SIG-M5 (cell line): ENCODE results near the gene C8A.

ENCODE experiments used
- DNase-seq: peaks from one replicate; lab custom pipeline; 2025; lab: John Stamatoyannopoulos, UW

The C8A gene

DNA sequence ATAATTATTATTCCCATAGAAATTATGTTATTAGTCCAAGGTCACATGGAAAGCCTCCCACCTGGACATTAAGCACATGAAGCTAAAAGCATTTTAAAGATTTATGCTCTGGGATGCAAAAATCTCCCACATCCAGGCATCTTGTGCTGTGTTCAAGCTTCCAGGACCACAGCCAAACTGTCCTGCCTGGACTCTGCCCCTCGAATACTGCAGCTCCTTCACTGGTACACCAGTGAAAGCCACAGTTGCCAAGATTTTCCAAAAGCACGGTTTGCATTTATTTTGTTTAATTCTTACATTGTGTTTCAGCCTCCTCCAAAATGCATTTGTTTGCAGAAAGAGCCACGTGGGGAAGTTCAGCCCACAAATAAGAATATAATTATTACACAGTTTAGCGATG lies 72.6 kb downstream of the C8A start:
- no peak for DNase-seq

DNA sequence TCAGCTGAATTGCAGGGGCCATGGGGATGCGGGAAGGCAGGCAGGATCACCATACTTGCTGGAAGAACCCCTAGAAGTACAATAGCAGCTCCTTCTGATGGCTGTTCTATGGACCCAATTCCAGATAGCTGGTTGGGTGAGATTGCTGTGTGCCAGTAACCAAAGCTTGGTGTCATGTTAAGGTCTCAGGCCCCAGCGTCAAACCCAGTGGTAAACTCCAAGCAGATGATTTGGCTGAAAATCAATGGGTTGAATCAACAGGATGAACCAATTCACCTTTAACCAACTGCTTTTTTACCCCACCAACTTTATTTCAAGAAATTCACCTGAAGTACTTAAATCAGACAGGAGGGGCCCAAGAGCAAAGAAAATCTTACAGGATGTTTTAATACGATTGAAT lies 73.4 kb downstream of the C8A start:
- DNase-seq: no peak

DNA sequence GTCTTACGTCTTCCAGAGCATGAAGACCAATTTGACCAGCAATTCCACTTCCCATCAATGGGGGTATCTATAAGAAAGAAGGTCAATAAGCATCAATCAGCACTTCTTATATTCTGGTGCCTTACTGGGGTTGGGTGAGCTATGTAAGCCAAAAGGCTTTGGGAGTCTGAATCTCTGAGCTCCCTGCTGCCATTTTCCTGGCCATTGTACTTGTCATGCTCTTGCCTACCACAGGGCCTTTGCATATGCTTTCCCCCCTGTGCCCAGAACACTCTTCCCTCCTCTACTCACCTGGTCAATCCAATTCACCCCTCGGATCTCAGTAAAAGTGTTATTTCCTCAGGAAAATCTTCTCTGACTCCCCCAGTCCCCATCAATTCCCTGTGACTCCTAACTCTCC lies 74.9 kb downstream of the C8A start:
- DNase-seq: no peak

DNA sequence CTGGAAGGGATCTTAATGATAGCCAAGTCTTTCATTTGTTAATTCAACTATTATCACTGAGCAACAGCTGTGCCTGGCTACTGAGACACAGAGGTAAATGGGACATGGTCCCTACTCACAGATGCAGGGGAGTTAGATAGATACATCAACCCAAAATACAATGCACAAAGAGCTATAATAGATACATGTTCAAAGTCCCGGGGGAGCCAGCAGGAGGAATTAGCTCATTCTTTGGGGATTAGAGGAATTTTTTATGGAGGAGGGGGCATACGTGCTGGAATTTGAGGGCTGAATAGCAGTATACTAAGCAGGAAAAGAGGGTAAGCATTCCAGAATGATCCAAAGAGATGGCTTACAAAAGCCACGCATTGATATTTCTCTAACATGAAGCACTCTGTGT lies 76.6 kb downstream of the C8A start:
- no peak for DNase-seq

DNA sequence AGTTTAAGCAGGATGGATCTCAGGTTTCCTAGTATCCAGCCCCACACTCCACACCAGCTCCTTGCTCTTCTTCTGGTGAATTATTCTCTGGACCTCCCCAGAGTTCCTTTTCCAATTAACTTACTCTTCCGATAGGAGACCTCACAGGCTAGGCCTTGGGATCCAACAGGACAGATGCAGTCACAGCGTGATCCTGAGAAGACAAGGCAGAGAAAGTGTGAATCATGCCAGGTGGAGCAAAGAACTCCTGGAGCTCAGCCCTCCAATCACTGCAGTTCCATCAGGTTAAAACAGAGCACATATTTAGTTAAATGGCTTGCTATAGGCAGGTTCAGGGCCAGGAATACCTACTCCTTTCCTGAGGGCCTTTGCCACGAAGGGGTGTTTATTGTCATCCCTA lies 77.1 kb downstream of the C8A start:
- no peak for DNase-seq

DNA sequence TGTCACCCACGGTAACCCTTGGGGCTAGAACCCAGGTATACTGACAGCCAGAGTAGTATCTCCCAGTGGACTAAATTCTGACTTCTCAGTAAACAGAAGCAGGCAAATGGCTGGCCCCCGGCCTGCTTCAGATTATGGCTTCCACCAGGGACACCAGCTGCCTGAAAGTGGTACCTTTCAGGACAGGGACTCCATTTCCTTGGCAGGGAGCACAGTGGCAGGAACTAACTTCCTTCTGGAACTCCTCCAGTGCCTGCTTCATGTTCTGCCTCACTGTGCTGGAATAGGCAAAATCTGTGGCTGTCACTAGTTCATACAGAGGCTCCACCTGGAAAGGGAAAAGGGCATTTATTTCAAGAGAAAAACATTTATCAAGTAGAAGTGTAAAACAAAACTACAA lies 78.6 kb downstream of the C8A start:
- no peak for DNase-seq

DNA sequence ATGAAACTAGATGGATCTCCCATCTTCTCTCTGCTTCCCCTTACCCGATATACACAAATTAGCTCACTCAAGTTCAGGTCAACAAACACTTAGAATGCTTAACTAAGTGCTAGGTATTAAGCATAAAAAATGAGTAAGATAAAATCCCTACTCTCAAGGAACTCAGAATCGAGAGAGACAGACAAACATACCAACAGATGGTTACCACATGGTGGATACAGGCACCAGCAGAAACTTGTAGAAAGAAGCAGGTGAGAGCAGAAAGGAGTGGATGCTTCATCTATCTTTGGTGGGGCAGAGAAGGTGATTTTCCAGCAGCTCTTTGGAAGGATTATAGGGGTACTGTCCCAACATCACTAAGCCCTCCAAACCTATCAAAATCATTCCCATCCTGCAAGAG lies 79.0 kb downstream of the C8A start:
- no peak for DNase-seq

DNA sequence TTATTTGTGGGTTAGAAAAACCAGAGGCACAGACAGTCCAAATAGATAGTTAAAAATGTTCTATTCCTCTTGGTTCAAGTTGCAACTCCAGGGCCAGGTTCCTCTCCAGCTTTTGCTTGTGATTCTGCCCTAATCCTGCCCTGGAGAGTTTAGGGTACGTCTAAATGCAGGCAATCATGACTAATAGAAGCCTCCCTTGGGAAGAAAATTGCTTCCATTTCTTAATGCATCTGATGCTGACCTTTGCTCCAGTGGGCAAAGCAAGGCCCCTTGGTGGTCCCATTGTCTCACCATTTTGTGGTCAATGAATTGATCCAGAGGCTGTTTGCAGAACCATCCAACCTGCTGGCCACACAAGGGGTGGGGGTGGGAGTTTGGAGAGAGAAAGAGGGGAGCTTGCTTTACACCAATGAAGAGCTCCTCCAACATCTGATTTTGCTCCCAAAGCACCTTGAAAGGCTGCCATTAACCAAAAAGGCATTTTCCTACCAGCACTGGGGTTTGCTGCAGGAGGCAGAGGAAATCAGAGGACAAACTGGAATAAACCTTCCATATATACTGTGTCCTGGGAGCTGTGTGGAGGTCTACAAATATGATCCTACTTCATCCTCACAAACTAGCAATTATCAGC lies 79.9 kb downstream of the C8A start:
- DNase-seq: no peak

DNA sequence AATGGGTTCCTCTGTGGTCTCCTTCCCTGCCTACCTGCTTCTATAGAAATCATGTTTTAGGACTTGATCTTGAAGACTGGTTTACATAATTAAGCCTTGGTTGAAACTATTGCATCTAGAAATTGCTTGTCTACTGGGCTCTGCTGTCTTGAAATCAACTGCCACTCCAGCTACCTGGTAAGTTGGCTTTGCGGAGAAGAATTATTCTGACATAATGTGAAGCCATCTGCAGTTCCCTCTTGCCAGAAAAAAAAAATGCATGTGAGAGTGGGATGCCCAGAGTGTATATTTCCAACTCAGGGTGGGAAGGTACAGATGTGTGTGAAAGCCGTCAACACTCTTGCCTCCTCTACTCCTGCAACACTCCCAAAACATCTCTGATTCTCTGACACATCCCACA lies 84.0 kb downstream of the C8A start:
- no peak for DNase-seq

DNA sequence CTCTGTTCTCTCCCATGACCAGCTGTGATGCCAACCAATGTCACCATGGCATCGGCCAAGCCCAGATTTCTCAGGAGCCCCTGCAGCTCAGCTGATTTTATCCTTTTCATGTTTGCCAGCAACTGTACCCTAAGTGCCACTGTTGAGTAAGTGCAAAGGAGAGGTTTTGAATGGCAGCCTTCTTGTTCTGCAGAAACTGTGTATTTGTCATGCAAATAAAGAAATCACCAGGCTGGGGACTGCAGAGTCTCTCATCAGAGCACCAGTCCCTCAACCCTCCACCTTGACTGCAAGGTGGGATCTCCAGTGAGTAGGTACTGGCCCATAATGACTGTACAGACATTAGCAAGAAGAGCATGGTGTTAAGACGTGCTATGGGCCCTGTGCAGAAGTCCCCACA lies 84.6 kb downstream of the C8A start:
- no peak for DNase-seq

DNA sequence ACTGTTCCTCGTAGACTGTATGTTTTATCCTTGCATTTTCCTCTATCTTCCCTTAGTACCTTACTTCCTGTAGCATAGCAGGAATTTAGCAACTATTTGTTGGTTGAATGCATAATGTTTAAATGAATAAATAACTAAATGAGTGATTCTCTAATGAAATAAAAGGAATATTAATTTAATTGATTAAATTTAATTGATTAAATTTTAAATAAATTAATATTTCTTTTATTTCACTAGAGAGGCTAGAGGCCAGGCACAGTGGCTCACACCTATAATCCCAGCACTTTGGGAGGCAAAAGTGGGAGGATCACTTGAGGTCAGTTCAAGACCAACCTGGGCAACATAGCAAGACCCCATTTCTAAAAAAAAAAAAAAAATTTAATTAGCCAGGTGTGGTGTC lies 85.4 kb downstream of the C8A start:
- DNase-seq: no peak

DNA sequence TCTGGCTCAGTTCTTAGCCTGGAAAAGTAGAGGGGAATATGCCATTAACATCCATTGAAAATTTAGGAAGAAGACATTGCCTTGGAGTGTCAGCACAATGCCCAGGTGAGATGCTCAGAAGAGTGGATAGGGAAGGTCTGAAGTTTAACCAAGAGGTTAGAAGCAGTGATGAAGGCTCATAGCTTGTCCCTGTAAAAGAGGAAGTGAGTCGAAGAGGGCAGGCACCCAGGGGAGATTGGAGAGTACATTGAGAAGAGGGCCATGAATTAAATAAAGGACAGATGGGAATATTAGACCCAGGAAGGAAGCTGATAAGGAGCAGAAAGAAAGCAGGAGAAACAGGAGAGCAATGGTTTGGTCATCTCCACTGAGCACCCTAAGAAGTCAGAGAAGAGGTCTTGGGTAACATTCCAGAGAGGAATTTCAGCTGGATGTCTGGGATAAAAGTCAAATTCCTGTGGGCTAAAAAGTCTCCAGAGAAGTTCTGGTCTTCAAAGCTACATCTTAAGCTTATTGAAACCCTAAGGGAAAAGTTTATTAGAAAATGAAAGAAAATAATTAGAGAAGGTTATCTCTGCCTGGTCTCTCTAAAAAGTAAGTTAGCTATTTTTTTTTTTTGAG lies 93.9 kb downstream of the C8A start:
- DNase-seq: no peak

DNA sequence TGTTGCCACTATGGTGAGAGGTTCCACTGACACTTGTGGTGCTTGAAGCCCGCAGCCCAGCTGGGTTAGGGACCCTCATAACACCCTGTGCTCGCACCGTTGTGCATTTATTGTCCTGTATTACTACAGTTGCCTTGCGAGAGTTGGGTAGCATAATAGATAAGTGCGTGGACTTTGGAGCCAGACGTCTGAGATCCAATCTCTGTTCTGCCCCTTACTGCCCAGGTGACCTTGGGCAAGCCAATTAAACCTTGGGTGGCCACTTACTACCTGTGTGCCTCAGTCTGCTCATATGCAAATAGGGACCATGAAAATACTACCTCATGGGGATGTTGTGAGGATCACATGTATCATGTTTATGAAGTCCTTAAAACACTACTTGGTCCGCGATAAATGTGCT lies 97.9 kb downstream of the C8A start:
- no peak for DNase-seq

DNA sequence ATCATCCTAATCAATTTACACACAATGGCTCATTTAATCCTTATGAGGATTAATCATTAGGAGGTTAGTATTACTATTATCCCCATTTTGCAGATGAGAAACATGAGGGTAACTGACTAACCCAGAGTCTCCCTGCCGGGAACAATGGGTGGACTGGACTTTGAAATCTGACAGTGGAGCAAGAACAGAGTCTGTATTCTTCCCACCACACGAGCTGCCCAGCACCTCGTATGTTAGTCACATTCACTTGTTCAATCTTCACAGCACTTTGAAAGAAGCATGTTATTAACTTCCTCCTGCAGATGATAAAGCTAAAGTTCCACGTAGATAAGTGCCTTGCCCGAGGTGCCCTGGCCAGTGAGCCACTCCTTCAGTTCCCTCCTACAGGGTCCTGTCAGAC lies 98.8 kb downstream of the C8A start:
- DNase-seq: no peak

DNA sequence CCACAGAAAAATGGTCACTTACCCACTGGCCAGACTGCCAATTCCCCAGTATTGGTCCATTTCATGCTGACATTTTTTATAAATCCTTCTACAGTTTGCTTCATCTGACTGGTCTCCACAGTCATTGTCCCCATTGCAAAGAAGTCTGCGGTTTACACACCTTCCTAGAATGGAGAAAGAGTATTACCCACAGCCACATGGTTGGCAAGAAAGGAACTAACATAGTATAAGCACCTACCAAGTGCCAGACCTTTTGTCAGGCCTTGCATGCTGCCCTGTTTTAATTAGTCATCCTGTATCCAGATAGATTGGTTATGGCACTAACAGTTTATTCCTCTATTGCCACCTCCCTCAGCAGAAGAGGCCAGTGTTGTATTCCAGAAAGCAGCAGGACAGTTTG lies 100.1 kb downstream of the C8A start:
- DNase-seq: no peak

DNA sequence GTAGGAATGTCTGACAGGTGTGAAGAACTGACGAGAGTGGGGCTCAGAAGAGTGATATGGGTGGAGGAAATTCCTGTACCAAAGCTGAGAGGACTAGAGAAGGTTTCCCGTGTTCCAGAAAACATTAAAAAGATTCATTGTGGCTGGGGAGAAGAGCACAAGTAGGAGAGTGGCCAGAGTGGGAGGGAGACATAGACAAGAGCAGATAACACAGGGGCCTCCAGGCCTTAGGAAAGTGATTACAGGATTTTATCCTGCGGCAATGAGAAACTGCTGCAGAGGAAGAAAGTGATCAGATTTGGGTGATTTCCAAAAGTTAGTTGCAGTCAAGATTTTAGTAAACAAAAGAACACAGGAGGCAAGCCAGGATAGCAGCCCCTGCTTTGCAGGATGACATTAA lies 103.3 kb downstream of the C8A start:
- DNase-seq: no peak

DNA sequence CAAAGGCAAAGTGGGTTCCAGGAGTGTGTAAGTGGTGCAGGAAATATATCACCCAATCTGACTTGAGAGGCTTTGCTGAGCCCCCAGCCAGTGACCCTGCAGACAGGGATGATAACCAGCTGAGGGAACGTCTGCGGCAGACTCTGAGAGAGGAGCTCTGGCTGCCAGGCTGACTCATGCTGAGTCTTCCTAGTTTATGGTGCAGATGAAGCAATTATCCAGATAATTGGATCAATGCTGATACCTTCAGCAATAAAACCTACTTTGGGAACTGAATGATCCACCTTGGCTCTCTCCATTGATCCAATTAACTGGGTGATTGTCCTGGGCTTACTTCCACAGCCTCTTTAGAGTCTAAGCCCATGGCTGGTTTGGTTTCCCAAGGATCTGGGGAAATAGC lies 103.9 kb downstream of the C8A start:
- no peak for DNase-seq

DNA sequence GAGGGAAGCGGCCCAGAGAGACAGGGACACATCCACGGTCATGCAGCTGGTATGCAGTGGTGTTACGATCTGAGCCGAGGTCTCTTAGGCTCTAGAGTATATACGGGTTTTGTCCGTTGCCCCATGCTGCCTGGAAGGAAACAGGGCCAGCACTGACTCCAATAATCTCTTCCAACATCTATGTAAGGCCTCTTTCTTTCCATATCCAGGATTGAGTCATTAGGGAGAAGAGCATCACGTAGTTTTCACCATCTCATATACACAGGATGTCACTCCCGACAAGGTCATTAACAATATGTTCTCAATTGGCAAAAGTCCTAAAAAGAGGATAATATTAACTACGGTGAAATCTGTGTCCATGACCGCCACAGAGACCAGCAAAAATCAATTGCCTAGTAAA lies 106.8 kb downstream of the C8A start:
- DNase-seq: no peak

DNA sequence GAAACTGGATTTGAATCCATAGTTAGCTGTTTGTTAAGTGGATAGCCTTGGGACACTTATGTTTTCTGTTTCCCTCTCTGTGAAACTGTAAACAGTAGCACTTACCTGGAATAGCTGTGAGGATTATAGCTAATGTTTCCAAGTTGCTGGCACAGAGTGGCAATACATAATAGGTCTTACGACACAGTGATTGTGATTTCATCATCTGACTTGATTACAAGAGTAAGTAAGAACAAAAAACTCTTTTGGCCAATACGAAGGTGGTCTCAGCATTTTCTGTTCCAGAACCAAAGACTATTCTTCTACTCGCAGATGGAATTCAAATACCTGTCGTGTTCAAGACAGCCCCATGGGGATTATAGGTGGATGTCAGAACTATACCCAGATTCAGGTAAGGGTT lies 109.1 kb downstream of the C8A start:
- no peak for DNase-seq

DNA sequence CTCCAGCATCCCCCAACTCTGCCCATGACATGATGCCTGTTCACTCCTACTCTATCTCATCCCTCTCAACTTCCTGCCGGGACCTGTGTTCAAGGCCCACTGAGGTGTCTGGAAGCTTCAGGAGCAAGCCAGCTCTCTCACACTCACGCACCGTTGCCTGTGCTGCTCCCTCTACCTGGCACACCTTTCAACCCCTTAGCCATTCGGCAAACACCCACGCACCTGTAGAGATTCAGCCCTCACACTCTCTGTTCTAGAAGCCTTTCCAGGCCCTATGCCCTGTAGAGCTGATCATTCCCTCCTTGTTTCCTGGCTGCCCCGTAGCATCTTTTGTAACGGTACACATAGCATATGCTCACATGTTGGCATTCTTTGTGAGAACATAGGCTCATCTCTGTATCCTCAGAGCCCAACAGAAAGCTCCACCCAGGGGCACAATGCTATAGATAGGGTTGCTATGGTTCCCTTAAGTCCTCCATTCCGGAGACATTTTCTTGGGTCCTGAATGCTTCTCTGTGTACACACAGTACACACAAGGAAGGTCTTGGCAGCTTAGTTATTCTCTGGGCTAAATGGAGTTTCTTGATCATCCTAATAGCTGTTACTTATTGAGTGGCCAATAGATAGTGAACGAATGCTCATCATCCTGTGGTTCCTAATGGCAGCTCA lies 109.9 kb downstream of the C8A start:
- DNase-seq: no peak

DNA sequence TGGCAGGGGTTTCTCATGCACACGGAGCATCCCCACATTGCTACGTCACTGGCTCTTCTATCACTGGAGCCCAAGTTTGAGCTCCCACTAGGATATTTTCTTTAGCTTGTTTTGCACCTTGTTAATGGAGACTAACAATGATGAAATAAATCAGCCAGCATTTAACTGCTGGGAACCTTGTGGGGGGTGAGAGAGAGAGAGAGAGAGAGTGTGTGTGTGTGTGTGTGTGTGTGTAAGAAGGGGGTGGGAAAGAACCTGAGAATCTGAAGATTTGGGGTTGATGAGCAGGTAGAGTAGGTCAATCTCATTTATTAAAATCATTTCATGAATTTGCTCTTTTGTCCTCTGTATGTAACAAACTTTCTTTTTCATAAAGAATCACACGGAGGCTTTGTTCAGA lies 110.6 kb downstream of the C8A start:
- DNase-seq: no peak

DNA sequence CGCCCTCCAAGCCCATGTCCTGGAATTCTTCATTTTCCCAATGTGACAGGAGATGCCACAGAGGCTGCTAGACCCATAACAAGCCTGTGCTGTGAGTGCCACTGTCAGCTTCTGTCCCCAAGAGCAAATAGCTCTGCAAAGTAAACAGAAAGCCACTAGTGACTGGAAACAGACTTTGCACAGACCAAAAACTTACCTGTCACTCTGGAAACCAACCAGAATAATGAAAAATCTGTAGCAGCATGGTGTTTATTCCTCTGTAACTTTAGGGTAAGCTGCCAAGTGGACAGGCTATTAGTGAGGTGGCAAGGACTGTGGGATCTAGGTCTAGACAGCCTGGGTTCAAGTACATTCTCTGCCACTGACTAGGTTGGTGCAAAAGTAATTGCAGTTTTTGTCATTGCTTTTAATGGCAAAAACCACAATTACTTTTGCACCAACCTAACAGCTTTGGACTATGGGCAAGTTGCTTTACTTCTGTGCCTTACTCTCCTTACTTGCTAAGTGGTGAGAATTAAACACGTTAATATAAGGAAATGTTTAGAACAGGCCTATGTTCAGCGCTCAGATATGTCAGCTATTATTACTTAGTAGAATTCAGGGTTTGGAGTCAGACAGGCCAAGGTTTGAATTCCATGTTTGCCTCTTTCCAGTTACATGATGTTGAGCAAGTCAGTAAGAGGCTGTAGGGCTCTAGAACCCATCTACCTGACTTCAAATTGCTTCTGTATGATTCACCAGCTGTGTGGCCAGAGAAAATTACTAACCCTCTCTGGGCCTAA lies 111.5 kb downstream of the C8A start, which contains the start of gene C8B:
C8B (minus strand) TSS at position 100 of the 782 bp plus-strand sequence; CDS start at position 33, 67 bp downstream.
- no peak for DNase-seq

DNA sequence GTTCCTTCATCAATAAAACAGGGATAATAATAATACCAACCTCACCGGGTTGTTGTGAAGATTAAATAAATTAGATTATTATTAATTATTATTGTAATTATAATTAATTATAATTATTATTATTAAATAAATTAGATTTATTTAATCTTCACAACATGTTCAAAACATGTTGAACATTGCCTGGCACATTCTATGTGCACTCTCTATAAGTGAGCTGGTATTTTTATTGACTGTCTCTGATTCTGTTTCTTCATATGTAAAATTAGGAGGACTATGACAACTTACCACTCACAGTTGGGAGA lies 112.1 kb downstream of the C8A start:
- no peak for DNase-seq
